Ecto neural progenitor cell (in vitro differentiated cells): Measurements from ENCODE around the gene CYB561D1.

Experiments used
- DNase-seq: peaks from one replicate; pipeline ENCODE4 v3.0.0-alpha.2; 2018; ENCODE audit warnings: low spot score

Gene CYB561D1

DNA sequence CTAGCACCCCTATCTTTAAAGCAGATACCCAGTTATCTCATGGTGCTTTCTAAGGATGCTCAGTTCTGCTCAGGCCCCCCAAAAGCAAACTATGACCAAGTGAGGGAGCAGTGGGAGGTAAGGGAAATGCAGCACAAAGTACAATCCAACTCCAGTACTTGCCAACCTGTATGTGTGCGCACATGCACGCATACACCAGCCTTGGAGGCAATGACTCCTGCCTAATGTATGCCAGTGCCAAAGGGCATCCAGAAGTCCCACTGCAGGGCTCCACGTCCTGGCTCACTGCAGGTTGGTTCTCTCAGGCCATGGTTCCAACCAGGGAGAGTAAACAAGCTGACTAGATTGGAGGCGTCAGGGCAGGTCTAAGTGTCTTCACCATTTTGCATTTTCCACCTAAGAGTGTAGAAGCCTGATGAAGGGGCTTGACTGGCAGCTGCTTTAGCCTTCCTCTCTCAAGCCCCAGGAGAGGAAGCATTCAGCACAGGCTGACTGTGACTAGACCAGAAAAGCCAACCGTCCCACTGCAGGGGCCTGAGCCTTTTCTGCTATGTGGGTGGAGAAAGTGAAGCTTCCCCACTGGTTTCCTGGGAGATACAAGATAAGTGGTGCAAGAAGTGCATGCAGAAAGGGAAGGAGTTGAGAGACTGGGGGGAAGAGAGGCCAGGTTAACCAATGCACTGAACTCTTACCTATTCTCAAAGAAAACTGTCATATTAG lies 7.9 kb downstream of the CYB561D1 start:
- DNase-seq: no peak

DNA sequence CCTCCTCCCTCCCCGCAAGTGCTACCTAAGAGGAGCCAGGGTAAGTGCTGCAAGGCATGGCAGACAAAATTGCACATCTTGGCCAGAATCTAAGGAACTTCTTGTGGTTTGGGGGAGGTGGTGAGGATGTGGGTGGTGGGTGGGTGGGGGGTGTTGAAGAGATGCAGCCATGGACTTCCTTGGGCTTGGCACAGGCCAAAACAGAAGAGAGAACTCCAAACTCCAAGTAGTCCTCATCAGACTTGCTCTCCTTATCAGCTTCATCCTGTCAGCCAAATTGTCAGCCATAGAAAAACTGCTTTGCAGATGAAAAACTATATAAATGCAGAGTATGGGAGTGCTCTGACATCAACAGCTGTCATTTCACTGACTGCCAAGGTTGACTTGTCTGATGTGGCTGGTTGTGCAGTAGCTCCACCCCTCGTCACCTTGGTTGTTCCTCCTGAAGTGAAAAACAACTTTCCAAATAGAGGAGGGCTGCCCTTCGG lies 8.5 kb downstream of the CYB561D1 start:
- no peak for DNase-seq

DNA sequence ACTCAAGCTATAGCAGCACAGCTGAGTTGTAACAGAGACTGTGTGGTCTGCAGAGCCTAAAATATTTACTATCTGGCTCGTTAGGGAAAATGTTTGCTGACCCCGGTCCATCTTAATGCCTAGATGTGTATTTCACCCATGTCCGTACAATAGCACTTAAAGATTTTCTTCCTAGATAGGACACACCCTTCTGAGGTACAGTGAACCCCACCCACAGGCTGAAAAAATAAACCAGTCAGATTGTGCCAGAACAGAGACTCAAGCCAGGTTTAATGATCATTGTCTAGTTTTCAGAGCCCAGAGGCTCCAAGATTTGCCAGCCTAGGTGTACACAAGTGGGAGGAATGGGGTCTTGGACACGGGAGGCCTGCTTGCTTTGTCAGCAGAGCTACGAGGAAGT lies 10.0 kb downstream of the CYB561D1 start:
- no peak for DNase-seq

DNA sequence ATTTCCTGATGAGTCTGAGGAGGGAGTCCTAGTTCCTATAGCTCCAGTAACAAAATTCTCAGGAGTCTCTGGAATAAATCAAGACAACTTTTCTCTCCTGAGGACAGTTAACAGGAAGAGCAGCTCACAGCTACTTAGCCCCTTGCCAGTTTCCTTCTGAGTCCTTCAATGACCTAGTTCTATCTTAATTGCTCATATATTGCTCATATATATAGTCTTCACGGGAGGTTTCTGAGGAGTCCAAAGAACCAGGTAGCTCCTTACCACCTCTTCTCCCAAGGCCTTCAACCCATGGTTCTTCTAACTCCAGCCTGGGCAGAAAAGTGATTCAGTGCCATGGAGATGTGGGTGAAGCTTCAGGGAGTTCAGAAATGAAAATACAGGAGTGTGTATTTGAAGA lies 11.1 kb downstream of the CYB561D1 start:
- DNase-seq: no peak

DNA sequence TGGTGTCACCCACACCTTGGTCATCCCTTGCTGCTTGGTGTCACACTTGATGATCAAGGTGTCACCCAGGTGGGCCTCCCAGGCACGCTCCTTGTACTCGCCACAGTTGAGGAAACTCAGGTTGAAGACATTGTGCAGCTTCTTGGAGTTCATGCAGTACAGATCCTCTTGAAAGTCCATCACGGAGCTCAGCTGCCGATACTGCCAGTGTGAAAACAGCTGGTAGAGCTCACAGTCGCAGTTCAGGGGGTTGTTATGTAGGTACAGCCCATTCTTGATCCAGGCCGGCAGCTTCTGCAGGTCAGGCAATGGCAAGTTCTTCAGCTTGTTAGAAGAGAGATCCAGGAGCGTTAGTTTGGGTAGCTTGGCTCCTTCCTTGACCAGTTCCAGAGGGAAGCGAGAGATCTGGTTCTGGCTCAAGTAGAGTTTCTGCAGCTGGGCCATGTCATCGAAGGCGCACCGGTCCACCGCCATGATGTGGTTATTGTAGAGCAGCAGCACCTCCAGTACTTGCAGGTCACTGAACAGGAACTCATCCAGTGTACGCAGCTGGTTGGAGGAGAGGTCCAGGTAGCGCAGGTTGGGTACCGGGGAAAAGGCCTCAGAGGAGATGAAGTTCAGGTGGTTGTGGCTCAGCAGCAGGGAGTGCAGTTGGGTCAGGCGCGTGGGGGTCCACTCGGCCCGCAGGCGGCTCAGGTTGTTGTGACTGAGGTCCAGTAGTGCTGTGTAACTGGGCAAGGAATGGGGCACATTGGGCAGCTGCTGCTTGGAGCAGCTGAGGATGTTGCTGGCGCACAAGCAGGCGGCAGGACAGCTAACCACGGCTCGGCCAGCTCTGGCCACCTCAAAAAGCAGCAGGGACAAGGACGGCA lies 14.3 kb downstream of the CYB561D1 start:
- DNase-seq: peak; percentile 48

DNA sequence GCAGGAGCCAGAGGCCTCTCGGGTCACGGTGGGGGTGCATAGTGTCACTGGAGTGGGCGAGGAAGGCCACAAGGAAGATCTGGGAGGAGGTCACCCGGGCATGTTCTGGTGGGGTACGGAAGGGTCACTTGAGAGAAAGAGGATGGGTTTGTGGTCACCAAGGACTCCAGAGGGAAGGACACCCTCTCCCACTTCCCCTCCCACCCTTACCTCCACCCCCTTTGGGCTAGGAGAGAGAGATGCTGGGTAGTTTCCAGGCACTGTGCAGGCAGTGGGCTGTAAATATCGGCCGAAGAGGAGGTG lies 14.9 kb downstream of the CYB561D1 start:
- no peak for DNase-seq

DNA sequence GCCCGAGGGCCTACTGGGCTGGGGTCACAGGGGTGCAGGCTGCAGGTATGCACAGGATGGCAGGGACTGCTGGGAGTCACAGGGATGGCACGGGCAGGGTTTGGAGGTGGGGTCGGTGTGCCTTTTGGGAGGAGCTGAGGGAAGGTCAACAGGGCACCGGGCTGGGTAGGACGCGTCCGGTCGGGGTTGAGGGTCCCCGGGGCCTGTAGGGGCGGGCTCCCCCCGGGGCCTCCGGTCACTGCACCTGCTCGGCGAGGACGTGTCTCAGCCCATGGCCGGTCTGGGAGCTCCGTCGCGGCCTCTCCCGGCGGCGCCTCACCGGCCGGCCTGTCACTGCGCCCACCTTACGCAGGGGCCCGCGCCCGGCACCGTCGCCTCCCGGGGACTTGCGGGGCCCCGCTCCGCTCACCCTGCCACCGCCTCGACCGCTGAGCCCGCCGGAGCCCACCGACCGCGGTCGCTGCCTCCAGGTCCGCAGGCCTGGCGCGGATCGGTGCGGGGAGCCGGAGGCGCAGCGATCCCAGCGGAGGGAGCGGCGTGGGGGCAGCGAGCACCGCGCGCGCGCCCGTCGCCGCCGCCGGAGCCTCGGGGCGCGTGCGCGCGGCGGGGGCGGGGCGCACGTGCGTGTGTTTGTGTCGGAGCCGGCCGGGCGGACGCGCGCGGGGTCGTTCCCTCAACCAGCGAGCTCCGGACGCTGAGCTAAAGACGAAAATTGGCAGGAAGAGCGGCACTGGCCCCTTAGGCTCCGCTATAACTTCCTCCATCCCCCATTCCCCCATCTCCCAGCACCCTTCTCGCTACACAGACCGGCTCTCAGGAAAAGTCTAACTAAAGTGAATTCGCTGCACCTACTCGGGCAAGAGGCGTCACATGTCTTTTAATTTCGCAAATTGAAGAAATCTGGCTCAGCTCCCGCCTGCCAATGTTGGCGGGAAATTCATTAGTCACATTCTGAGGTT lies 15.6 kb downstream of the CYB561D1 start, which contains the start of gene AMIGO1:
Gene AMIGO1 (minus strand): TSS at position 552 of the 959 bp plus-strand sequence. CDS start 815 bp downstream, outside the sequence.
- DNase-seq: peak; percentile 79

DNA sequence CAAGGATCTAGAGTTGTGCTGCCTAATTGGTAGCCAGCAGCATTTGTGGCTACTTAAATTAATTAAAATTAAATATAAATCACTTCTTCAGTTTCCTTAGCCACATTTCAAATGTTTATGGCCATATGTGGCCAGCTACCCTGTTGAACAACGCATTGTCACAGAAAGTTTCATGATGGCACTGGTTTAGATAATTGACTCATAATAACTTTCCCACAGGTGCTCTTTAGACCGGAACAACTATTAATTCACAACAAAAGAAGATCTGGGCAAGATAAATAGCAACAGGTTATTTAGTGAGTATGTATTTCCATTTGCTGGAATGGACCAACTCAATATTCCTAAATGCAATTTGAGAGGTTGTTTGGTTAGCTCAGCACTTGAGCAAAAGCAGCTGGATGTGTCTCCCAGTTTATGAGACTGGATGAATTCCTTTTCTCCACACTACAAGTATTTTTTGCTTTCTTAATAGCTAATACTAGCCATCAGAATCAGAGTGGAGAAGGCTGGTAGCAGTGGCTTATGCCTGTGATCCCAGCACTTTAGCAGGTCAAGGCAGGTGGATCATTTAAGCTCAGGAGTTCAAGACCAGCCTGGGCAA lies 19.3 kb downstream of the CYB561D1 start:
- no peak for DNase-seq

DNA sequence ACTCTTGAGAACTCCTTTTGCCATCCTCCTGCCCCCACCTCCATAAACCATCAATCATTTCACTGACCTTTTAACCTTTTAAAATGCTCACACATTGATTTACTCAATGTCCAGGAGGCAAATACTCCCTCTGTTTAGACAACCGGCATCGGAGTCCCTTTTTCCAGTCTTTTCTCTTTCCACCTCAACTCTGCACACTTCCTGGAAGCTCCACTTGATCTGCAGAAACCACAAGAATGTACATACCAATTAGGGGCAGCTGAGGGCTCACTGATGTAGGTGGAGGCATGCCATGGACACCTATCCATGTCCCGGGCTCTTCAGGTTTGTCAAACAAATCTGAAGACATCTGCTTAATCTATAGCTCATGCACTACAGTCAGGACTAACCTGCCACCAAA lies 21.0 kb downstream of the CYB561D1 start:
- no peak for DNase-seq

DNA sequence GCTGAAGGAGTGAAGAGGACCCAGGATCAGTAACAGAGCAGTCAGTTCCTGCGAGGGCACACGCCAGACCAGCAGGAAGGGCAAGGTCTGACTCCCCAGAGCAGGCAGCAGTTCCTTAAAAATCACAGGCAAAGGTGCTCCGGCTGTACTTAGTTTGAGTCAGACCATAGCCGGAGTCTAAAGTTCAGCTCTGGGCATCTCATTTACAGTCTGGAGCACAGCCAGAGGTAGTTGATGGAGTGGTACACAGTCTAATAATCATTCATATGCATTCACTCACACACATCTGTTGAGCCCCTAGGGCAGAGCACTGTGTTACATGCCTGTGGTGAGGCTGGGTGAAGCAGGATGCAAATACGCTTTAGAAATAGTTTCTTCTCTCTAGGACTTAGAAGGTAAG lies 23.0 kb downstream of the CYB561D1 start:
- DNase-seq: no peak

DNA sequence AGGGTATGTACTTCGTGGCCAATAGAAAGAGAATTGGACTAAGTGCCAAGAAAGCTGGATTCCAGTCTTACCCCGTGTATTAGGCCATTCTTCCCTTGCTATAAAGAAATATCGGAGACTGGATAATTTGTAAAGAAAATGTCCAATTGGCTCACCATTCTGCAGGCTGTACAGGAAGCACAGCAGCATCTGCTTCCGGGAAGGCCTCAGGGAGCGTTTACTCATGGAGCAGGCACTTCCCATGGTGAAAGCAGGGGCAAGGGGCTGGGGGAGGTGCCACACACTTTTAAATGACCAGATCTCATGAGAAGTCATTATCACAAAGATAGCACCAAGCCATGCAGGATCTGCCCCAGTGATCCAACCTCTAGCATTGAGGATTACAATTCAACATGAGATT lies 23.4 kb downstream of the CYB561D1 start:
- no peak for DNase-seq

DNA sequence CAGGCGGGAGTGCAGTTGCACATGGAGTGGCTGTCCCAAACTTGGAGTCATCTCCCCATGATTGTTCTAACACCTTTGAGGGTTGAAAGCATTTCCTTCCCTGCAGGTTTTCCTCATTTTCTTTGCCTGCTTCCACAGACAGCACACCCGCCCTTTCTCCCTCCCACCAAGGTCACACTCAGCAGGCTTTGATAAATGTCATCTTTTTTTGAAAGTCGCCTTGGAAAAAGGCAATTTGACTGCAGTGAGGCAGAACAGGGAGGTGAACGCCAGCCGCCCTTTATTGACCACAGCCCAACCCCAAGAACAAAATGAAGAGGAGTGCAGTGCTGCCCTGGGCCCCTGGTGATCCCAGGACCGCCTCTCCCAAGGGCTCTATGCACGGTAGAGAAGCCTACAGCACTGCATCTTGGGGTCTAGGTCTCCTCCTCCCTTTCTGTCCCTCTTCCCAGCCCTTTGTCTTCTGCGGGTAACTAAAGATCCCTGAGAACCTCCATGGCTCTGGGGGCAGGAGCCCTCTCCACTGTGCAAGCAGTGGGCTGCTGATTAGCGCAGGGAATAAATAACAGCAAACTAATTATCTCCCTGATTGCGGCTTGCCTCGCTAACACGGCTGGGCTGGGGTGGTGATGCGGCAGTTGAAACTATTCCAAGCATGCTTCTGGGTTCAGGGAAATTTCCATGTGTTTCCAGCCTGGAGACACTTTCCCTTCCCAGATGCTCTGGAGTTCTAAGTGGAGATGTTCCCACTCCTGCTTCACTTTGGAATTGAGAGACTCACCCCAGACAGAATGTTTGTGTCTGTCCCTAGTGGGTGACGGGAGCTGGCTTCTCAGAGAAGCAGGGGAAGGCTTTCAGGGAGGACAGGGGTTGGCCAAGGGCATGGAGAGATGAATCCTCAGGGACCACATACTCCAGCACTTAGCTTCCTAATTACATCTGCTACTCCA lies 27.4 kb downstream of the CYB561D1 start:
- DNase-seq: no peak

DNA sequence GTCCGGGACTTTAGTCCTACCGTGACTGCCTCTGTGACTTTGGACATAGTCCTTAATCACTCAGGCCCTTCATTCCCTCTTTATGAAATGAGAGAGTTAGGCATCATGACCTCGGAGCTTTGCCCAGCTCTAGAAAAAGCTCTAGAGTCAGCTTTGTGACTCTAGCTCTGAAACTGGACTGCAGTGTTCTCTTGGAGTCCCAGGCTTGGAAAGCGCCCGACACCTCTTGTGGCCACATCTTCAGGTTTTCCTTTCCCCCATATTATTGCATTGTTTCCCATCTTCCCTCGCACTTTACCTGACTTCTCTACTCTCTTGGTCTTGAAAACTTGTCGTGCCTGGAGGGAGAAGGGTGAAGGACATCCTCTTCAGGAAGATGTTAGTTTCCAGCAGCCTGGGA lies 28.1 kb downstream of the CYB561D1 start:
- no peak for DNase-seq

DNA sequence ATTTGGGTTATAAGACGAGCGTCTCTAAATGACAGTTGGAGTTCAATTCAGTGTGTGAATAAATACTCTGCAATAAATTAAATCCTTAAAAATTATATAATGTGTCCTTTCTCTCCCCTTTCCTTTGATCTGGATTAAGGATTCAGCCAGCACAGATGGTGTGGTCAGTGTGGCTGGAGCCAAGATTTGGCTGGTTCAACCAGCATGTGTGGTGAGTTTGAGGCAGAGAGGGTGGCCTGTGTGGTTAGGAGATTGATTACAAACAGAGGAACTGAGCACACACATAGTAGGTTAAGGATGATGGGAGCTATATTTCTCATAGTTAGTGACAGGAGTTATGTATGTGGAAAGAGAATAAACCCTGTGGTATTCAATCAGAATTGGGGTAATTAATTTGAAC lies 29.8 kb downstream of the CYB561D1 start:
- DNase-seq: no peak

DNA sequence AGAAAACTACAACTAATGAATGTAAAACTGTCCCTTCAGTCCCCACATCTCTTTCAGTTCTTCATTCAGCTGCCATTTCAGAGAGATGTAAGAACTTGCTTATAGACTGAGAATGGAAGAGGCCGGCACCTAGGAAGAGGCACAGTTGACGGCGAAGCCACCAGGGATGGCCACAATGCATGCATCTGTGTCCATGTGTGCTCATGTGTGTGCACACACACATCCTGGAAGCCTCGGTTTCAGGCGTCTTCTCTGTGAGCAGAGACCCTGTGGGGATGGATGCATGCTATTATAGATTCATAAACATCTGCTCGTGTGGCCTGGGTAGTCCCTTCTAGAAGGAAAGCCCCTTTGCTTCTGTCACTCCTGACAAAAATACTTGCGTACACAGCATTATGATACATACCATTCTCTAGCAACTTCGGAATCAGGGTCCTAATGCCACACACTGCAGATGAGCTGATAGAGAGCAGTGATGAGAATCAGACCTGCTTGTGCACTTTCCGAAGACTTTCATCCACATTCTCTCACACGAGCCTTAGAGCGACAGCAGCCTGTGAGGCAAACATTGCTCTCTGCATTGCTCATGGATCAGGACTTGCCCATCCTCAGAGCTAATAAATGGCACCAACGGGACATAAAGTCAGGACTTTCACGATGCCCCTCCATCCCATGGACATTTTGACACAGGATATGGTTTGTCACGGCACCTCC lies 33.4 kb downstream of the CYB561D1 start:
- no peak for DNase-seq

DNA sequence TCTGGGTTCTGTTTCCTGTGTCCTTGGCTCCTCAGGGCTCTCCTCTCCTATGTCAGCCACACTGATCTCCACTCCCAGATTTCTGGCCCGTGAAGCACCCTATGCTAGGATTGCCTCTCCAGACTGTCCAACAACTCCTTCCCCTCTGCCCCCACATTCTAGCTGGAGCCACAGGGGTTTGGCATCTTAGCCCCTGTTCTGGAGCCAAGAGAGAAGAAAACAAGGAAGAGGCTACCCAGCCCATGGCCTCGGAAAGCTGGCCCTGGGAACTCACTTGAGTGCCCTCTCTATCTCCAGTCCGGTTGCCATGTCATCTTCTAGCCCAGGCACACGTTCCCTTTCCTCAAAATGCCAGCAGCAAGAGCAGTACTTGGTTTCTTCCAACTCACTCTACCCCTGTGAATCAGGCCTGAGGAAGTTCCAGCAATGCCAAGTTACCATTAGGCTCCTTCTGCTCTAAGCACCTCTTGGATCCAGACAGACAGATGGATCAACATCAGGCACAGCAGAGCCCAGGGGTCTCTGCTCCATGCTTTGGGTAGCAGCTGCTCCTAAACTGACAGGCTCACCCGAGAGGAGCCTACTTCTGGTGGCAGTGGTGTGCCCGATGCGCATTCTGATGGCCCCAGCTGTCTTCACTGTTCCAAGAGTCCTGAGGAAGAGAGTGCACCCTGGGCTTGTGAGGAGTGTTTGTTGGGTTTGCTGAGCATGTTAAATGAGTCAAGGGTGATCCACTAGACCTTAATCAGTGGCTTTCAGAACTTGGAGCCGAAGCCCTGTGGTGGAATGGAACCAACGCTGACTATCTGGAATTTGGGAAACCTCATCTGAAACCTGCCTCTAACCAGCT lies 34.2 kb downstream of the CYB561D1 start:
- no peak for DNase-seq

DNA sequence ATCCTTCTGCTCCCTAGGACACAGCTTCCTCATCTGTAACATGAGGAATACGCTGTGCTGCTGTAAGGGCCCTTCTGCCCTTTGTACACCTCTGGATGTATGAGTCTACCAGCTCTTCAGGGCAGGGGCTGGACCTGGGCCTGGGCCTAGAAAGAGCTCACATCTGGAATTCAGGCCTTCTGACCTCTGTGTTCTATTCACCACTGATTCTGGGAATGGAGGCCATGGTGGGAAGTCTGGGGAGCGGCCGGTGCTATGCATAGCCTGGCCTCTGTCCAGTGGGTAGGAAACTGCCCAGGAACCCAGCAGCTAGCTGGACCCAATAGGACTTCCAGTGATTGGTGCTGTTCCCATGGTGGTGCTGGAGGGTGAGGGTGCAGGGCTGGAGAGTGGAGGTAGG lies 34.8 kb downstream of the CYB561D1 start:
- no peak for DNase-seq

DNA sequence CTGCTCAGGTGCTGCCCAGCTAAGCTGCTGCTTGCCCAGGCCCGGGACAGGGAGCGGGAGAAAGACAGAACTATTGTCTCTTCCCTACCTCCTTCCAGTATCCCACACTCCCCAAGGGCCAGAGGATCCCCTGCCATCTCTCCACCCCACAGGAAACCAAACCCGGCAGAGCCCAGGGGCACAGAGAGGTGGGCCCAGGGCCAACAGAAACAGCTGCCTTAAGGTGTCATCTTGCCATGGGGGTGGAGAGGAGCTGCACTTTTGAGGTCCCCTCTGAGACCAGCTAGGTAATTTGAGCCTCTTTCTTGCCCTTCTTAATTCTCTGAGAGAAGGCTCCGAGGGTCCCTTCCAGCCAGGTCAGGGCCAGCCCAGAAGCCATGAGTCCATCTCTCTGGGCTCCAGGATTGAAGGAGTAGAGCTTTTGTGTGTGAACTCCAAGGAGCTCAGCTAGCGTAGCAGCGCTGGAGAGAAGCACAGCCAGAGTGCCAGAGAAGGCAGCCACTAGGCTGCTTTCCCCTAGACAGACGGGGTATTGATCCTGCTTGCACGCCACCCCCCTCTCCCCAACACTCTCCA lies 36.1 kb downstream of the CYB561D1 start:
- DNase-seq: no peak
